Uterus (tissue), 2 donors: ENCODE measurements around the gene NRXN3.

ENCODE experiments used
- POLR2A ChIP-seq, 2 donors: fragments of 450-650 bp; IDR thresholded peaks; one replicate each; pipeline ENCODE4 v1.6.1; 2016; ENCODE audit warnings: antibody characterized with exemption in 2 of 2, mild to moderate bottlenecking in 1 of 2, moderate library complexity in 1 of 2
- TF ChIP-seq, protein P1 (sequence below), 4 experiments: fragments of 200-600 bp in 2 of 4; fragments of 450-650 bp in 2 of 4; sonication (generic) in 2 of 4; IDR thresholded peaks; one replicate each; pipeline ENCODE4 v1.5.1; 2016 to 2019; ENCODE audit warnings: antibody characterized with exemption in 4 of 4, mild to moderate bottlenecking in 2 of 4, moderate library complexity in 1 of 4

DNA sequence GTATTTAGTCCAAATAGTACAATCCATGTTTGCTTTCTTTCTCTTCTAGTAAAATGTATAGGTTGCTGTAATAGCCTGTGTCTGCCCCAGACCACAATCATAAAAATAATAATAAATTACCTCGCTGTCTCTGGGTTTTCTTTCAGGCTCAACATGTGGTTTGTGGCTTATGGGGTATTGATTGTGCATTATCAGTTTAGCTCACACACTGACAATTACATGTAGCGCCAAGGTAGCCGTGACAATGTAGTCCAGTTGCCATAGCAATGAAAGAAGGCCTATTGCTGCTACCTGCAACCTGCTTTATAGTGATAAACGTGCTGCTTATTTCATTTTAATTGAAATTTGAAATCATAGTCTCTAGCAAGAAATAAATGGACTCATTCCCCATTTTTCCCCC, 1009.8 kb downstream of the NRXN3 start:
- TF ChIP-seq, protein P1, sequence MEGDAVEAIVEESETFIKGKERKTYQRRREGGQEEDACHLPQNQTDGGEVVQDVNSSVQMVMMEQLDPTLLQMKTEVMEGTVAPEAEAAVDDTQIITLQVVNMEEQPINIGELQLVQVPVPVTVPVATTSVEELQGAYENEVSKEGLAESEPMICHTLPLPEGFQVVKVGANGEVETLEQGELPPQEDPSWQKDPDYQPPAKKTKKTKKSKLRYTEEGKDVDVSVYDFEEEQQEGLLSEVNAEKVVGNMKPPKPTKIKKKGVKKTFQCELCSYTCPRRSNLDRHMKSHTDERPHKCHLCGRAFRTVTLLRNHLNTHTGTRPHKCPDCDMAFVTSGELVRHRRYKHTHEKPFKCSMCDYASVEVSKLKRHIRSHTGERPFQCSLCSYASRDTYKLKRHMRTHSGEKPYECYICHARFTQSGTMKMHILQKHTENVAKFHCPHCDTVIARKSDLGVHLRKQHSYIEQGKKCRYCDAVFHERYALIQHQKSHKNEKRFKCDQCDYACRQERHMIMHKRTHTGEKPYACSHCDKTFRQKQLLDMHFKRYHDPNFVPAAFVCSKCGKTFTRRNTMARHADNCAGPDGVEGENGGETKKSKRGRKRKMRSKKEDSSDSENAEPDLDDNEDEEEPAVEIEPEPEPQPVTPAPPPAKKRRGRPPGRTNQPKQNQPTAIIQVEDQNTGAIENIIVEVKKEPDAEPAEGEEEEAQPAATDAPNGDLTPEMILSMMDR (IDR thresholded peaks at IDR 0.05), result no peak
- no peak for TF ChIP-seq POLR2A (IDR thresholded peaks at IDR 0.05)
